CD4-positive, alpha-beta T cell treated with Interleukin-6 for 4 hours (primary cell): ENCODE results near the gene PPP4R2.
"Not testable (repeated sequence)": the region's sequence is repeated elsewhere in the genome, so short reads cannot be mapped to it uniquely, and the experiment has no call there.

ENCODE experiments used
- DNase-seq: peaks from one replicate; pipeline ENCODE4 v3.0.0-alpha.2; 2020; ENCODE audit warnings: mixed read lengths

PPP4R2 gene

GRCh38 chr3:72977060-72977808 lies 19.4 kb upstream of the PPP4R2 start:
- no peak for DNase-seq

- no peak for DNase-seq
These were observed 13.8 kb upstream of the PPP4R2 start for GRCh38 chr3:72982609-72983366.

- DNase-seq: no peak
These were observed 11.0 kb upstream of the PPP4R2 start for GRCh38 chr3:72985576-72985975.

GRCh38 chr3:72990701-72991395 lies 5.8 kb upstream of the PPP4R2 start:
- DNase-seq: no peak

- DNase-seq: no peak
These were observed 5.1 kb upstream of the PPP4R2 start for GRCh38 chr3:72991522-72991921.

GRCh38 chr3:72993391-72993790 lies 3.2 kb upstream of the PPP4R2 start:
- DNase-seq: no peak

GRCh38 chr3:72995337-72995736 lies 1.3 kb upstream of the PPP4R2 start:
- DNase-seq: no peak

- DNase-seq: peak; percentile 8
These were observed 514 bp upstream of the PPP4R2 start for GRCh38 chr3:72996121-72996472.

GRCh38 chr3:72997421-72997961 lies 880 bp downstream of the PPP4R2 start:
- no peak for DNase-seq

GRCh38 chr3:72998466-72998865 lies 1.9 kb downstream of the PPP4R2 start:
- no peak for DNase-seq

GRCh38 chr3:72999951-73000350 lies 3.3 kb downstream of the PPP4R2 start:
- DNase-seq: peak; percentile 31

- DNase-seq: not testable (repeated sequence)
These were observed 6.4 kb downstream of the PPP4R2 start for GRCh38 chr3:73003050-73003449.

- no peak for DNase-seq
These were observed 7.7 kb downstream of the PPP4R2 start for GRCh38 chr3:73004316-73004715.

GRCh38 chr3:73007992-73008712 lies 11.5 kb downstream of the PPP4R2 start:
- DNase-seq: no peak

GRCh38 chr3:73009008-73009407 lies 12.4 kb downstream of the PPP4R2 start:
- no peak for DNase-seq

GRCh38 chr3:73009750-73010149 lies 13.1 kb downstream of the PPP4R2 start:
- no peak for DNase-seq

- DNase-seq: no peak
These were observed 13.5 kb downstream of the PPP4R2 start for GRCh38 chr3:73010158-73010557.

GRCh38 chr3:73018298-73018697 lies 21.7 kb downstream of the PPP4R2 start:
- DNase-seq: no peak

- no peak for DNase-seq
These were observed 22.3 kb downstream of the PPP4R2 start for GRCh38 chr3:73018790-73019441.

- no peak for DNase-seq
These were observed 24.8 kb downstream of the PPP4R2 start for GRCh38 chr3:73021301-73021835.

- no peak for DNase-seq
These were observed 28.2 kb downstream of the PPP4R2 start for GRCh38 chr3:73024836-73025235.
